Adipose tissue (tissue), 3 donors: ENCODE data around the gene SUPT3H. TPM values are rescaled to one million over a fixed set of nuclear protein-coding genes. Genes with fewer than 3 reads are reported as not detected.
"Not testable (repeated sequence)": the region's sequence is repeated elsewhere in the genome, so short reads cannot be mapped to it uniquely, and the experiment has no call there.

Experiments used
- H3K27ac ChIP-seq: one replicate; pipeline ENCODE4 v1.5.1; 2013; ENCODE audit warnings: low read depth, low read length
- WGBS, 3 donors: extraction: QIAGEN DNeasy Blood & Tissue Kit; methylation state at CpG; one replicate each; pipeline ENCODE4 v1.1.7; 2013; 5-methylcytosine and 5-hydroxymethylcytosine counted together
- polyA plus RNA-seq, 3 donors: library from polyadenylated mRNA; stranded (reverse); fragments of 200-250 nt; gene quantifications; one replicate each; pipeline ENCODE4 v1.2.3, GENCODE V29; 2013
- donor health status: healthy with polysubstance abuse.
- donor health status: Bipolar disorder and iron deficiency.
- donor health status: healthy.

Gene SUPT3H
- polyA plus RNA-seq, 3 donors, result 4.5 to 7.4 (median 6.6) TPM

DNA sequence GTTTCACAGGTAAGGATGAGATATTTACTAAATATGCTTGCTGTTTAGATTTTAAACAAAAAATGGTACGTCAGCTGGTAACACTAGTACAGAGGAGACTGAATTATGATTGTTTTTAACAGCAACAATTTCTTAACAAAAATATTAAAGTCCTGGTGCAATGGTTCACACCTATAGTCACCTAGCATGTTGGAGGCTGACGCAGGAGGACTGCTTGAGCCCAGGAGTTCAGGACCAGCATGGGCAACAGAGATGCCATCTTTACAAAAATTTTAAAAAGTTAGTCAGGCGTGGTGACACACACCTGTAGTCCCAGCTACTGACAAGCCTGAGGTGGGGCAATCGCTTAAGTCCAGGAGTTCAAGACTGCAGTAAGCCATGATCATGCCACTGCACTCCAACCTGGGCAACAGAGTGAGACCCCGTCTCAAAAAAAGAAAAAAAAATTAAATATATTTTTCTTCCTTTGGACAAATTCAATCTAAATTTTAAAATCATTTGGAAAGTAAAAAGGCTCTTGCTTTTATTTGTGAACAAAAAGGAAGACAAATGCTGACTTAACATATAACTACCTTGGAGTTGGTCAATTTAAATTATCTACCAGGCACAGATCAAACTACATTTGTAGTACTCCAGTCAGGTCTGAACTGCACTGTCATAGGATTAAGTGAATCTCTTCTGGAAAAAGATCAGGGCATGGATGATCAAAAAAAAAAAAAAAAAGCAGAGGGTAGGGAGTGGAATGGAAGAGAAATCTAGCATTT is 87.8 kb downstream of the SUPT3H start:
- H3K27ac ChIP-seq, result no peak overlapping the region
- WGBS, 3 donors, result 94 to 100% (median 97%) methylated on average over 5 of the region's 5 CpGs

GRCh38 chr6:45286707-45287106 is 91.0 kb downstream of the SUPT3H start:
- WGBS, 3 donors, result 94 to 98% (median 94%) methylated on average over 3 of the region's 3 CpGs
- H3K27ac ChIP-seq, result not testable (repeated sequence)

DNA sequence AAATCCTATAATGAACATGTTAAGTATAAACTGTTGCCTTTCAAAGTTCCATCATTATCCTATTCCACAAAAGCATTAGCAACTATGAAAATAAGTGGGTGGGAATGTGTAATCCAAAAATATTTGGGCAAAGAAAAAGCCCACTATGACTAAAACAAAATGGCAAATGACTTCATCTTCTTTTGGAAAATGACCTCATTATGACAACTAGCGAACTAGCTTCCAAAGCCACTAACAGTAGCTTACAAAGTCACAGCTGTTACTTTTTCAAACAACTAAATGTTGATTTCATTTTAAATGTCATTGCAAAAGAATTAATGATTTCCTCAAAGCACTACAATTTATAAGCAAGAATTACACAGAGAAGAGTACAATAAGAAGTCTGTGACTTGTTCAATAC is 99.4 kb downstream of the SUPT3H start:
- 69 to 85% (median 75%) methylated on average over 1 of the region's 1 CpG for WGBS, 3 donors
- H3K27ac ChIP-seq, result no peak overlapping the region

DNA sequence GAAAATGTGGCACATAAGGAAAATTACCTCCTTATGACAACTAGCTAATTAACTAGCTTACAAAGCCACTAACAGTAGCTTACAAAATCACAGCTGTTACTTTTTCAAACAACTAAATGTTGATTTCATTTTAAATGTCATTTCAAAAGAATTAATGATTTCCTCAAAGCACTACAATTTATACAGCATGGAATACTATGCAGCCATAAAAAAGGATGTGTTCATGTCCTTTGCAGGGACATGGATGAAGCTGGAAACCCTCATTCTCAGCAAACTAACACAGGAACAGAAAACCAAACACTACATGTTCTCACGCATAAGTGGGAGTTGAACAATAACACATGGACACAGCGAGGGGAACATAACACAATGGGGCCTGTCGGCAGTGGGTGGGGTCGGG is 100.0 kb downstream of the SUPT3H start:
- WGBS, 3 donors, result 95 to 99% (median 98%) methylated on average over 4 of the region's 4 CpGs

GRCh38 chr6:45275358-45275757 is 102.4 kb downstream of the SUPT3H start:
- 92 to 98% (median 95%) methylated on average over 1 of the region's 1 CpG for WGBS, 3 donors
- H3K27ac ChIP-seq, result no peak overlapping the region

More for the DNA sequence above, 100.0 kb downstream of the SUPT3H start:
- H3K27ac ChIP-seq, result not testable (repeated sequence)

- WGBS, 3 donors, result 78 to 93% (median 92%) methylated on average over 2 of the region's 2 CpGs
- H3K27ac ChIP-seq, result no peak overlapping the region
Measured at GRCh38 chr6:45272626-45273025, 105.1 kb downstream of the SUPT3H start.

- WGBS, 3 donors, result 40 to 91% (median 85%) methylated on average over 2 of the region's 2 CpGs
- no peak overlapping the region for H3K27ac ChIP-seq
Measured at GRCh38 chr6:45265246-45265645, 112.5 kb downstream of the SUPT3H start.

DNA sequence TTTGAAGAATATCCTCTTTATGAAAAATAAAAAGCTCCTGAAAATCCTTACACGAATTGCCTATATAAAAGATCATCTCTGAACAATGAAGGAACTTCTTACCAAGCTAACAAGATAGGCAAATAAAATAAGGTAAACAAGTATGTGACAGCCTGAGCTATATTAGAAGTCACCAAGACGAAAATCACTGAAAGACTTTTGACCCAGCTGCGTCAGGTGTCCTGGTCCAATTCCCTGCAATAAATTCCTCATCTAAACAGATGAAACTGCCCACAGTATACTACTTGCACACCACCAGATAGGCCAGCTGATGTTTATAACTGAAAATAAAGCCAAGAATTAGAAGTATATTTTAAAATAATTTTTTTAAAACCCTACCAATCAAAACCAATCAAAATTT is 117.0 kb downstream of the SUPT3H start:
- no peak overlapping the region for H3K27ac ChIP-seq
- WGBS, 3 donors, result 86 to 91% (median 87%) methylated on average over 3 of the region's 3 CpGs

DNA sequence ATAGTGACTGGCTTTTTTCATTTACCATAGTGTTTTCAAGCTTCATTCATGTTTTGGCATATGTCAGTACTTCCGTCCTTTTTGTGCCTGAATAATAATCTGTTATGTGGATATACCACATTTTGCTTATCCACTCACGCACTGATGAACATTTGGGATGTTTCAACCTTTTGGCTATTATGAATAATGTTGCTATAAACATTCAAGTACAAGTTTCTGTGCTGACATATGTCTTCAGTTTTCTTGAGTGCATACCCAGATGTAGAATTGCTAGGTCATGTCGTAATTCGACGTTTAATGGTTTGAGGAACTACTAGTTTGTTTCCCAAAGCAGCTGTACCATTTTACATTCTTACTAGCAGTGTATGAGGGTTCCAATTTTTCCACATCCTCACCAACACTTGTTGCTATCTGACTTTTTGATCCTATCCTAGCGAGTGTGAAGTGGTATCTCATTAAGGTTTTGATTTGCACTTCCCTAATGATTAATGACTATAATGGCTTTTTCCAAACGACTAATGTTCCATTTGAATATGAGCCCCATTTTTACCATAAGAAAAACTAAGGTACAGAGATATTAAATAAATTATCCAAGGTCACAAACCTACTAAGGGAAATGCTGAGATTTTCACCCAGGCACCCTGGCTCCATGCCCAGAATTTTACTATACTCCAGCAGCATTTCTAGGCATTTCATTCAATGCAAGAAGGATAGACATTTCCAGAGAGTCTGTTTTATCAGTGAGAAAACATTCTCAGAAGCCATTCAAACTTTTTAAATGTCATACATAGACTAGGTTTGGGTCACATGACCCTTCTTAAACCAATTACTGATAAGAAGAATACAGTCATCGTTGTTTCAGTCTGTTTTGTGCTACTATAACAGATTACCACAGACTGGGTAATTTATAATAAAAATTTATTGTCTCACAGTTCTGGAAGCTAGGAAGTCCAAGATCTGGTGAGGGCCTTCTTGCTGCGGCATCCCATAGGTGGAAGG is 120.7 kb downstream of the SUPT3H start:
- 87 to 90% (median 87%) methylated on average over 9 of the region's 9 CpGs for WGBS, 3 donors
- H3K27ac ChIP-seq, result no peak overlapping the region

DNA sequence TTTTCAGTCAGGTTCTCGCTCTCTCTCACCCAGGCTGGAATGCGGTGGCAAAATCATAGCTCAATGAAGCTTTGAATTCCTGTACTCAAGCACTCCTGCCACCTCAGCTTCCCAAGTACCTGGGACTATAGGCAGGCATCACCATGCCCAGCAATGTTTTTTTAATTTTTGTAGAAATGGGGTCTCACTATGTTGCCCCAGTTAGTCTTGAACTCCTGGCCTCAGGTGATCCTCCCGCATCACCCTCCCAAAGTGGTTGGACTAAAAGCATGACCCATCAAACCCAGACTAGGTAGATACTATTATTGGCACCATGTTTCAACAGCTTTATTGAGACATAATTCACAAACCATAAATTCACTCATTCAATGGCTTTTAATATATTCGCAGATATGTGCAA is 122.3 kb downstream of the SUPT3H start:
- no peak overlapping the region for H3K27ac ChIP-seq
- 98 to 99% (median 98%) methylated on average over 4 of the region's 4 CpGs for WGBS, 3 donors

GRCh38 chr6:45254253-45254652 is 123.5 kb downstream of the SUPT3H start:
- WGBS, 3 donors, result 55 to 86% (median 70%) methylated on average over 1 of the region's 1 CpG
- H3K27ac ChIP-seq, result no peak overlapping the region

GRCh38 chr6:45253453-45253852 is 124.3 kb downstream of the SUPT3H start:
- WGBS, 3 donors, result 85 to 93% (median 93%) methylated on average over 6 of the region's 6 CpGs
- no peak overlapping the region for H3K27ac ChIP-seq

- 94 to 100% (median 94%) methylated on average over 2 of the region's 2 CpGs for WGBS, 3 donors
Measured at GRCh38 chr6:45231660-45232059, 146.1 kb downstream of the SUPT3H start.

GRCh38 chr6:45229416-45229815 is 148.3 kb downstream of the SUPT3H start:
- WGBS, 3 donors, result 96 to 100% (median 97%) methylated on average over 1 of the region's 1 CpG
- no peak overlapping the region for H3K27ac ChIP-seq

More at GRCh38 chr6:45231660-45232059, 146.1 kb downstream of the SUPT3H start:
- no peak overlapping the region for H3K27ac ChIP-seq

DNA sequence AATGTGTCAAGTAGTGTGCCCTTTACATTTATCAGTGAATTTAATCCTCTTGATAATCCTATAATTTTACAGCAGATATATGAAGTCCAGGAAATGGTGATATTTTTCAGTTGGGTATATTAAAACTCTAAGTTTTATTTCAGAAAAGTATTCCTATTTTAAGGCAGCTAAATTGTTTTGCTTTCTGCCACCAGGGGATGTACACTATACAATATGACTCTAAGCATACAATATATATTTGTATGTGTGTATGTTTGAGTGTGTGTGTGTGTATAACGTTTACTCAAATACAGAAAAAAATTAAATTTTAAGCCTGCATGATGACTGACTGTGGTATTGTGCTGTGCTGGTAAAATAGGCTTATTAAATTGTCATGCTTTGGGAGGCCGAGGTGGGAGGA is 151.7 kb downstream of the SUPT3H start:
- WGBS, 3 donors, result 87 to 91% (median 89%) methylated on average over 2 of the region's 2 CpGs
- H3K27ac ChIP-seq, result no peak overlapping the region

DNA sequence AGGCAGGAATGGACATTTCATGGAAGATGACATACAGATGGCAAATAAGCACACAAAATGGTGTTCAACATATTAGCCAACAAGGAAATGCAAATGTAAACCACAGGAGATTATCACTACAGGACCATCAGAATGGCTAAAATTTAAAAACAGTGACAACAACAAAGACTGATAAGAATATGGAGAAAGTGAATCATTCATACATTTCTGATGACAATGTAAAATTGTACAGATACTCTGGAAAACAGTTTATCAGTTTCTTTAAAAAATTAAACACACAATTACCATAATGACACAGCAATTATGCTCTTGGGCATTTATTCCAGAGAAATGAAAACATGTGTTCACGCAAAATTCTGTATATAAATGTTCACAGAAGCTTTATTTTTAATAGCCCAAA is 155.4 kb downstream of the SUPT3H start:
- H3K27ac ChIP-seq, result no peak overlapping the region
- 93 to 99% (median 98%) methylated on average over 1 of the region's 1 CpG for WGBS, 3 donors

DNA sequence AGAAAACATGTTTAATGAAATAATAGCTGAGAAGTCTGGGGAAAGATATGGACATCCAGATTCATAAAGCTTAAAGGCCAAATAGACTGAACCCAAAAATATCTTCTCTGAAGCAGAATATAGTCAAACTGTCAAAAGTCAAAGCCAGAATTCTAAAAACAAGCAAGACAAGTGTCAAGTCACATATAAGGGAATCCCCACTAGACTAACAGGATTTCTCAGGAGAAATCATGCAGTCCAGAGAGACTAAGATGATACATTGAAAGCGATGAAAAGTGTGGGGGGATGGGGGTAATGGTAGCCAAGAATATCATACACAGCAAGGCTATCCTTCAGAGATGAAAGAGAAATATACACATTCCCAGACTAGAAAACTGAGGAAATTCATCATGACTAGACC is 162.0 kb downstream of the SUPT3H start:
- H3K27ac ChIP-seq, result no peak overlapping the region
- 95 to 100% (median 98%) methylated on average over 1 of the region's 1 CpG for WGBS, 3 donors

DNA sequence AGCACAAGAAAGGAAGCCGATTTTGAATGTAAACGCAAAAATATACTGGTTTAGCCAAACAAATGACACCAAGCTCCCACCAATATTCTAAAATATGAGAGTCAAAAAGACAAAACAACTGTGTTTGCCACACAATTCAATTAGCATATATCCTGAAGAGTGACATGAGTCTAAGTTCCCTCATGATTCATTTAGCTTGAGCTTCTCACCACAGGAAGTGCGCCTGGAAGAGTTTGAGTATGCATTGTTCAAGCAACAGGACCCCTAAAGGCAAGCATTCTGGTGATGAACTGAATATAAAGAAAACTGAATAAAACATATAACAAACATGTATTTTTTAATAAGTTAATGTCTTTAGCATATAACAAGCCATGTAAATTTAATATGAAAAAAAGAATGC is 164.8 kb downstream of the SUPT3H start:
- 59 to 62% (median 61%) methylated on average over 3 of the region's 3 CpGs for WGBS, 3 donors

GRCh38 chr6:45209762-45210161 is 168.0 kb downstream of the SUPT3H start:
- 89 to 97% (median 91%) methylated on average over 2 of the region's 2 CpGs for WGBS, 3 donors
- H3K27ac ChIP-seq, result no peak overlapping the region

More for the DNA sequence above, 164.8 kb downstream of the SUPT3H start:
- no peak overlapping the region for H3K27ac ChIP-seq
